IPS-11a (cell line): ENCODE data around the gene TGFBI.

Experiments used
- H3K4me3 ChIP-seq: one replicate; pipeline ENCODE4 v1.5.1; 2013; ENCODE audit warnings: low read depth, low read length, control low read depth

TGFBI gene

GRCh38 chr5:136028782-136029742 lies at the start of gene TGFBI:
TSS of gene TGFBI (plus strand) at chr5:136028988. CDS start at chr5:136029056, 68 bp downstream.
- H3K4me3 ChIP-seq, result peak within 1 kb of the TSS; percentile 37

DNA sequence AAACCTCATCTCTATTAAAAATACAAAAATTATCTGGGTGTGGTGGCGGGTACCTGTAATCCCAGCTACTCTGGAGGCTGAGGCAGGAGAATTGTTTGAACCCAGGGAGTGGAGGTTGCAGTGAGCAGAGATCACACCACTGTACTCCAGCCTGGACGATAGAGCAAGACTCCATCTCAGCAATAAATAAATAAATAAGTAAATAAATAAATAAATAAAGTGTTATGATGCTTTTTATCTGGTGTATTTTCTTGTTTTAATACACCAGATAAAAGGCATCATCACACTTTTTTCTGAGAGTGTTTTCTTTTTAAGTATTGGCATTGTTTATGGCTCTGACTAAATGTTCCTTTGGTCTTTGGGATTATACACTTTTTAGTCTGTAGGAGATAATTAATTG lies 49.8 kb upstream of the TGFBI start:
- H3K4me3 ChIP-seq, result no peak overlapping the region

GRCh38 chr5:135979510-135979909 lies 49.3 kb upstream of the TGFBI start:
- no peak overlapping the region for H3K4me3 ChIP-seq

DNA sequence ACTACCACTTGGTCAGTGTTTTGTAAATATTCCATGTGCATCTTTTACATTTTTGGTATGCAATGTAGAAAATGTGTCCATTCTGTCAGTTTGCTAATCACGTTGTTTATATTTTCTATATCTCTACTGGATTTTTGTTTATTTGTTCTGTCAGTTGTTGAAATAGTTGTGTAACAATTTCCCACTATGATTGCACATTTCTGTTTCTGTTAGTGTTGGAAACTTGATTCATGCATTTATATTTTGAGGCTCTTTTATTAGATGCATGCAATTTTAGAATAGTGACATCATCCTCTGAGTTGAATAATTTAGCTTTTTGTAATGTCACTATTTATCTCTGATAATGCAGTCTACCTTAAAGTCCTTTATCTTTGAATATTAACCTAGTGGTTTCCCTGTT lies 48.2 kb upstream of the TGFBI start:
- H3K4me3 ChIP-seq, result no peak overlapping the region

DNA sequence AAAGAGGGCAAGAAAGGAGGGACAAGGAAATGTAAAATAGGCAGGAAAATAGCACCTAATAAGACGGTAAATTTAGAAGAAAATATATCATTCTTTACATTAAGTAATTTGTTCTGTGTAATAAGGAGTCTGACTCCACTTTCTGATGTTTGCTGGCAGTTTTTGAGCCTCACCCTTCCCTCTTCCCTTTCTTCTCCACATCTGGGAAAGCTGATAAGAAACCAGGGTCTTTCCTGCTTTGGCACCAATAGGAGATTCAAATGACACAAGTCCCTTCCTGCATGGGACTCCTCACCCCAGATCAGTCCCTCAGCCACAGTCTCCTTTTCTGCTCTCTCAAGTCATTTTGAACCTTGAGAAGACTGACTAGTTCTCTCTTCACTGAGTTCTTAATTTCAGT lies 42.8 kb upstream of the TGFBI start:
- no peak overlapping the region for H3K4me3 ChIP-seq

- H3K4me3 ChIP-seq, result no peak overlapping the region
Observed at GRCh38 chr5:135986401-135986800, 42.4 kb upstream of the TGFBI start.

DNA sequence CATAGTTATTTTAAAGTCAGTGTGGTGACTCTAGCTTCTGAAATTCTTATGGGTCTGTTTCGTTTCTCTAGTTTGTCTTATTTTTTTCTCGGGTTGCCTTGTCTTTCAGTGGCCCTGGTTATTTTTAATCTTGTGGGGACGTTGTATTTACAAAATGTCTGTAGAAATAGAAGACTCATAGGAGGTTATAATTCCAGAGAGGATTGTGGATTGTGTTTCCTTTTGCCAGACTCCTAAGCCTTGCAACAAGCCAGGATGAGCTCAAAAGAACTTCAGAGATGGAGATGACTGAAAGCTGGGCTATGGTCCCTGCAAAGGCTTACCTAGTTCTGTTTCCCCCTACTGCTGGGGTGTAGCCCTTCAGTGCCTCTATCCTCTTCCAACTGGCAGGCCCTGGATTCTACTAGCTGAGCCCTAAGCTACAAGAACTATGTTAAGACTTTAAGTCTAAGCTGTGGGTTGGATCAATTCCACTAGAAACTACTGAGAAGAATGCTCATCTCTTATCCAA lies 41.8 kb upstream of the TGFBI start:
- H3K4me3 ChIP-seq, result no peak overlapping the region

DNA sequence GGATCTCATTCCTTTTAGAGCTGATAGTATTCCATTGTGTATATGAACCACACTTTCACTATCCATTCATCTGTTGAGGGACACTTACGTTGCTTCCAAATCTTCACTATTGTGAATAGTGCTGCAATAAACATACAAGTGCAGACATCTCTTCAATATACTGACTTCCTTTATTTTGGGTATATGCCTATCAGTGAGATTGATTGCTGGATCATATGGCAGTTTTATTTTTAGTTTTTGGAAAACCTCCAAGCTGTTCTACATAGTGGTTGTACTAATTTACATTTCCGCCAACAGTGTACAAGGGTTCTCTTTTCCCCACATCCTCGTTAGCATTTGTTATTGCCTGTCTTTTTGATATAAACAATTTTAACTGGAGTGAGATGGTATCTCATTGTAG lies 40.2 kb upstream of the TGFBI start:
- no peak overlapping the region for H3K4me3 ChIP-seq

GRCh38 chr5:135989686-135990085 lies 39.1 kb upstream of the TGFBI start:
- H3K4me3 ChIP-seq, result no peak overlapping the region

DNA sequence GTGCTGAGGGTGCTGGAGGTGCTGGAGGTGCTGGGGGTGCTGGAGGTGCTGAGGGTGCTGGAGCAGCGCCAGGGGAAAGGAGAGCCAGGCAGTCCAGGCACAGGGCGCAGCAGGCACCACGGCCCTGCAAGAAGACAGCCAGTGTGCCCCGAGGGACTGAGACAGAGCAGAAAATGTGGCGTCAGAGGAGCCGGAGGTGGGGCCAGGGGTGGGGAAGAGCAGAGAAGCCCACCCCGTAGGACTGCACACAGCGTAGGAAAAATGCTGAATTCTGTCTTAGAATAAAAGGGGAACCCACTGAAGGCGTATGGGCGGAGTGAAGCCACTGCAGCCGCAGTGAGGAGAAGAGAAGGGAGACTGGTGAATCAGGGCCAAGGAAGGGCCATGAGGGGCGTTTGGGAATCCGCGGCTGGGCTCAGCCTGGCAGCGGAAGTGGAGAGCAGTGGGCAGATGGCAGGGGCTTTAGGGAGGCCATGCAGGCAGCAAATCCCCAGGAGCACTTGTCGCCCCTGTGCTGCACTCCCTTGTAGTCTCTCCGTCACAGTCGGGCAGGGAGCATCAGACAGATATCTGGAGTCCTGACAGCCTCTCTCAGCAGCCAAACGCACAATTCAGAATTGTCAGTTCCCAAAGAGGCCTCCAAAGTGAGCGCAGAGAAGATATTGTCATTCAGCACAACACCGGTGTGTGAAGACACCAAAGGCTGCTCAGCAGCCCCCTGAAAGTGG lies 38.1 kb upstream of the TGFBI start:
- no peak overlapping the region for H3K4me3 ChIP-seq

GRCh38 chr5:135991429-135991828 lies 37.4 kb upstream of the TGFBI start:
- H3K4me3 ChIP-seq, result no peak overlapping the region

GRCh38 chr5:135993335-135993879 lies 35.4 kb upstream of the TGFBI start:
- no peak overlapping the region for H3K4me3 ChIP-seq

DNA sequence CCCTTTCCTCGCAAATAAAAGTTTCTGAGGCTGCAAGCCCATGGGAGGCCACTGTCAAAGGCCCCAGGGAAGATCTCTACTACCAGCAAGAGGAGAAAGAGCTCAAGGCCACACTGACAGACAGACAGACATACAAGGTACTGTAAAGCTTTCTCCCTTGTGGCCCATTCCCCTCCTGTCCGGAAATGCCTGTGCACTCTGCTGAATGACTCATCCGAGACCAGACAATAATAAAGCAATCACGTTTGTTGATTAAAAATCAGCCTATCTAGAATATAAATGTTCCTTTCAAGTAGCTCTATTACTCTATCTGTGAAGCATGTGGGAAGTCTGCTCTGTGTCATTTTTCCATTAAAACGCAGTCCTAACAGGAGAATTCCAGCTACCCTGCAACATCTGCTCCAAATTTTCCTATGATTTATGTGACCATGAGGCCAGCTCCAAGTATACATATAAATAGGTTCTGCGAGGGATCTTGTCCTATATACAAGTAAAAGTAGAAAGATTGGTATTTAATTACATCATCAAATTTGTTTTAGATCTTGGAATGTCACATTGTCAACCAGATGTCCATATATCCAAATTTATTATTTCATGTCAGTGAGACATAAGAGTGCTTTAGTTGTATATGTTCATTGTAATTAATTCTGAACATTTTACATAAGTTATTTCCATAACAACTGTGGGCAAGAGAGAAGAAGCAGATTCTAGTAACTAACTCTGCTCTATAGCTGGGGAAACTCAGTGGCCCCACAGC lies 34.7 kb upstream of the TGFBI start:
- no peak overlapping the region for H3K4me3 ChIP-seq

DNA sequence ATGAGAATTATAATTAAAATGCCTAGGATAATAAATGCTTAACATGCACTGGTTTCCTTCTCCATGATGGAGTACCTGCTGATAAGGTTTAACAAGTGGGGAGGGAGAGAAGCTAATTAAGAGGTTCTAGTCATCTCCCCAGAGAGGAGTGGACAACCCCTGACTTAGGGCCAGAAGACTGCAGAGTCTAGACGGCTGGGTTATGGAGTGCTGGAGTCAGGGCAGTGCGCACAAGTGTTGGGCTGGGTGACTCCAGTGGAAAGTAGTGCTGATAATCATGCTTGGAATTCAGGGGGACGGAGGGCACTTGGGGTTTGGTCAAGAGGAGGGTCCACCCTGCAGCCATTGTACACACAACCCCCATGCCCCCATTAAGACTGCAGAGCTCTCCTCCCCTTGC lies 32.8 kb upstream of the TGFBI start:
- no peak overlapping the region for H3K4me3 ChIP-seq

- no peak overlapping the region for H3K4me3 ChIP-seq
Observed at GRCh38 chr5:135996611-135997010, 32.2 kb upstream of the TGFBI start.

DNA sequence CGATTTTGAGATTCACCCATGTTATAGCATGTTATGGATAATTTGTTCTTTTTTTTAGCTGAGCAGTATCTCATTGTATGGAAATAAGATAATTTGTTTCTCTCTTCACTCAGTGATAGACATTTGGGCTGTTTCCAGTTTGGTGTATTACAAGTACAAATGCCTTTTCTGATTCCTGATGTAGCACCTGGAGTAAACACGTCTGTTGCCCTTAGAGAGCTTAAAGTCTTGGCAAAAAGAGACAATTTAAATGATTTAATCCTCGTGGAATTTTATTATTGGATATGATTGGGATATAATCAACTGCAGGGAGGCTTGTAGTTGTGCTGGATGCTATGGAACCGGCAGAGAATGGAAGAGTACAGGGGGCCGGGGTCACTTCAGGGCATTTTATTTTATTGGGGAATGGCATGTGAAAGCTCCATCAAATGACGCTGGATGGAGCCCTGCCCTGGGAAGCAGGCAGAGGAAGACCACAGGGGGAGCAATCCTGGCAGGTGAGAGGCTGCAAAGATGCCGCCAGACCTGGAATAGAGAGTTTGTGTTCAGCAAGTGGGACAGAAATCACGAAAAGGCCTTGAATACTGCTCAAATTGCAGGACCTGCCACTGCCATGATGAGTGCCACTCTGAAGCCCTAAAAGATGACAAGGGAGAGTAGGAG lies 31.0 kb upstream of the TGFBI start:
- no peak overlapping the region for H3K4me3 ChIP-seq

DNA sequence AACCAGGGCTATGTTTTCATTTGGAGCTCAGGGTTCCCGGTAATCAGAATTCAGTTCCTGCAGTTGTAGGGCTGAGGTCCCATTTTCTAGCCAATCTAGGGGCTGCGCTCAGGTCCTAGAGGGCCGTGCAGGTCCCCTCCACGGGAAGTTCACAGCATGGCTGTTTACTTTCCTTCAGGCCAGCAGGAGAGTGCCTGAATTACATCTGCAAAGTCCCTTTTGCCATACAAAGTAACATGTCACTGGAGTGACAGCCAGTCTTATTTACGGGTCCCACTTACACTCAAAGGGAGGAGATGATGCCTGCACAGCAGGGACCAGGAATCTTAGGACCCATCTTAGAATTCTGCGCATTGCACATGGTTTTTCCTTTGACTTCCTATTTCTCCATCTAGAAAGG lies 29.9 kb upstream of the TGFBI start:
- no peak overlapping the region for H3K4me3 ChIP-seq

- H3K4me3 ChIP-seq, result no peak overlapping the region
Observed at GRCh38 chr5:135999406-136000139, 29.2 kb upstream of the TGFBI start.

GRCh38 chr5:136000147-136000546 lies 28.6 kb upstream of the TGFBI start:
- no peak overlapping the region for H3K4me3 ChIP-seq

GRCh38 chr5:136000932-136001331 lies 27.9 kb upstream of the TGFBI start:
- no peak overlapping the region for H3K4me3 ChIP-seq
